Measurements from ENCODE around the gene ATG9B. TPM values are rescaled to one million over a fixed set of nuclear protein-coding genes. Genes with fewer than 3 reads are reported as not detected.

ATG9B gene
- total RNA-seq, 1 experiment from 2014 or later: 2.1 TPM

- TF ChIP-seq ATF3 (IDR thresholded peaks at IDR 0.05): no peak
Measured at GRCh38 chr7:151053751-151054150, 29.5 kb upstream of the ATG9B start (continued).

- ChIA-PET POLR2A (no interaction called here), RAD21 (ENCODE audit: low non-redundant PET in 1 of 2, low total read pairs in 2 of 2, uncharacterized antibody in 2 of 2, unreplicated experiment in 2 of 2) (no interaction called here), CTCF (no interaction called here)
- Histone ChIP-seq H3K9ac (ENCODE audit: low read length) (no peak overlapping the region), H4K20me1 (ENCODE audit: insufficient read depth) (no peaks in the 10 kb centered on the region), H3K4me2 (ENCODE audit: low read length) (no peak overlapping the region), H3K27me3 (ENCODE audit: insufficient read depth, low read length) (no peaks in the 10 kb centered on the region), H3K27ac (ENCODE audit: low read depth, low read length) (no peak overlapping the region), H3K9me2 (ENCODE audit: insufficient read depth) (no peaks in the 10 kb centered on the region), H3K36me3 (ENCODE audit: control insufficient read depth in 1 of 2, insufficient read depth in 2 of 2, low read length in 2 of 2) (no peaks in the 10 kb centered on the region), H2AFZ (ENCODE audit: low read depth, low read length, poor library complexity, severe bottlenecking) (no peak overlapping the region), H3K4me3 (replicated peaks in 1 of 2; ENCODE audit: low read depth in 1 of 2, low read length in 2 of 2) (no peak overlapping the region), H3K9me3 (ENCODE audit: control insufficient read depth in 1 of 2, insufficient read depth in 1 of 2, low read depth in 1 of 2, low read length in 2 of 2) (no peaks in the 10 kb centered on the region), H3K4me1 (ENCODE audit: control insufficient read depth in 1 of 2, insufficient read depth in 2 of 2, low read length in 2 of 2) (peaks cover 5 to 8% of the 10 kb centered on the region in 2 experiments; a peak in 3 of 4 replicates), H3K79me2 (ENCODE audit: insufficient read depth, low read length) (no peaks in the 10 kb centered on the region)
- no peak for ATAC-seq
- DNase-seq (ENCODE audit: low read depth, low spot score): no peak
- intact Hi-C loops (cut with micrococcal nuclease): no loop called here
- no TSS peak for BruUV-seq (replicated peaks)
- TF ChIP-seq SP1 (IDR thresholded peaks at IDR 0.05; ENCODE audit: low read depth): no peak
- TF ChIP-seq ZBTB33 (IDR thresholded peaks at IDR 0.05; ENCODE audit: extremely low read depth, insufficient replicate concordance, low read length): no peak
- no peak for TF ChIP-seq POLR2AphosphoS5 (IDR thresholded peaks at IDR 0.05; ENCODE audit: low read depth, low read length)
- no peak for TF ChIP-seq ZFX (IDR thresholded peaks at IDR 0.05)
- TF ChIP-seq CEBPB (IDR thresholded peaks at IDR 0.05; ENCODE audit: low read depth): no peak
- no peak for TF ChIP-seq JUND (IDR thresholded peaks at IDR 0.05)
- no peak for TF ChIP-seq RAD21 (IDR thresholded peaks at IDR 0.05; ENCODE audit: low read depth)
- no peak for TF ChIP-seq EZH2 (IDR thresholded peaks at IDR 0.05)
Measured at GRCh38 chr7:151053096-151053495, 28.8 kb upstream of the ATG9B start.
